22Rv1 (cell line): Measurements from ENCODE around the gene KLHL25.
"Not testable (repeated sequence)": the region's sequence is repeated elsewhere in the genome, so short reads cannot be mapped to it uniquely, and the experiment has no call there.

Experiments
- ZFX ChIP-seq: fragments of 450-650 bp; IDR thresholded peaks from 2 replicates; pipeline ENCODE4 v1.6.1; 2017; ENCODE audit warnings: antibody characterized with exemption, borderline replicate concordance
- TF ChIP-seq, protein P1 (sequence below): fragments of 450-650 bp; IDR thresholded peaks from 2 replicates; pipeline ENCODE4 v1.5.1; 2017; ENCODE audit warnings: mild to moderate bottlenecking

DNA sequence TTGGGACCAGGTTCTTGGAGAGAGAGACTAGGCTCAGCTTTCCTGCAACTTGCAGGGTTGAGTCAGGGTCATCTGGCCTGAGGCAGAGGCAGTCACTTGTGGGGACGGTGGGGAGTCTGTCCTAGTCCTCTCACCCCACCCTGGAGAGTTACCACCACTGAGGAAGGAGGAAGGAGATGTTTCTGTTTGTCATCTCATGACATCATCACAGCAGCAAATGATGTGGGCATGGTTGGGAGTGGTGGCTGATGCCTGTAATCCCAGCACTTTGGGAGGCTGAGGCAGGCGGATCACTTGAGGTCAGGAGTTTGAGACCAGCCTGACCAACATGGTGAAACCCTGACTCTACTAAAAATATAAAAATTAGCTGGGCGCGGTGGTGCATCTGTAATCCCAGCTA, 35.0 kb upstream of the KLHL25 start:
- TF ChIP-seq, protein P1, sequence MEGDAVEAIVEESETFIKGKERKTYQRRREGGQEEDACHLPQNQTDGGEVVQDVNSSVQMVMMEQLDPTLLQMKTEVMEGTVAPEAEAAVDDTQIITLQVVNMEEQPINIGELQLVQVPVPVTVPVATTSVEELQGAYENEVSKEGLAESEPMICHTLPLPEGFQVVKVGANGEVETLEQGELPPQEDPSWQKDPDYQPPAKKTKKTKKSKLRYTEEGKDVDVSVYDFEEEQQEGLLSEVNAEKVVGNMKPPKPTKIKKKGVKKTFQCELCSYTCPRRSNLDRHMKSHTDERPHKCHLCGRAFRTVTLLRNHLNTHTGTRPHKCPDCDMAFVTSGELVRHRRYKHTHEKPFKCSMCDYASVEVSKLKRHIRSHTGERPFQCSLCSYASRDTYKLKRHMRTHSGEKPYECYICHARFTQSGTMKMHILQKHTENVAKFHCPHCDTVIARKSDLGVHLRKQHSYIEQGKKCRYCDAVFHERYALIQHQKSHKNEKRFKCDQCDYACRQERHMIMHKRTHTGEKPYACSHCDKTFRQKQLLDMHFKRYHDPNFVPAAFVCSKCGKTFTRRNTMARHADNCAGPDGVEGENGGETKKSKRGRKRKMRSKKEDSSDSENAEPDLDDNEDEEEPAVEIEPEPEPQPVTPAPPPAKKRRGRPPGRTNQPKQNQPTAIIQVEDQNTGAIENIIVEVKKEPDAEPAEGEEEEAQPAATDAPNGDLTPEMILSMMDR, result not testable (repeated sequence)
- TF ChIP-seq ZFX, result not testable (repeated sequence)
